ENCODE measurements around the gene TTN. TPM values are rescaled to one million over a fixed set of nuclear protein-coding genes. Genes with fewer than 3 reads are reported as not detected.

Gene TTN
- polyA plus RNA-seq, 3 donors, result under 0.01 to 0.12 (median 0.08) TPM

GRCh38 chr2:178730049-178730448, 77.2 kb downstream of the TTN start:
- DNase-seq, result no peak
- Histone ChIP-seq H3K4me3 (replicated peaks in 1 of 3; ENCODE audit: low read depth in 2 of 3, low read length in 3 of 3) (no peak overlapping the region), H4K20me1 (ENCODE audit: insufficient read depth, low read length) (no peaks in the 10 kb centered on the region), H2AFZ (ENCODE audit: insufficient read depth, low read depth, low read length, poor library complexity, severe bottlenecking) (no peak overlapping the region), H3K36me3 (replicated peaks in 1 of 2; ENCODE audit: control insufficient read depth in 1 of 2, insufficient read depth in 2 of 2, low read length in 2 of 2) (no peaks in the 10 kb centered on the region), H3K4me1 (ENCODE audit: control insufficient read depth in 1 of 2, insufficient read depth in 2 of 2, low read length in 2 of 2) (no peaks in the 10 kb centered on the region), H3K27me3 (ENCODE audit: control insufficient read depth in 2 of 2, insufficient read depth in 2 of 2, low read length in 2 of 2) (no peaks in the 10 kb centered on the region), H3K4me2 (replicated peaks; ENCODE audit: extremely low read depth, low read length, poor library complexity, severe bottlenecking) (no peak overlapping the region), H3K79me2 (ENCODE audit: insufficient read depth, low read length) (no peaks in the 10 kb centered on the region), H3K9ac (ENCODE audit: insufficient read depth, low read length, poor library complexity, severe bottlenecking) (no peak overlapping the region), H3K9me3 (replicated peaks in 1 of 2; ENCODE audit: control insufficient read depth in 1 of 2, insufficient read depth in 1 of 2, low read length in 2 of 2) (no peaks in the 10 kb centered on the region), H3K27ac (ENCODE audit: low read depth in 1 of 2, low read length in 2 of 2) (no peak overlapping the region)
- peaks cover 0 to 7% (median 2%) of the 10 kb centered on the region in 7 donors for H3K9me3 Mint-ChIP-seq
- no peak overlapping the region for H3K4me3 Mint-ChIP-seq
- H3K36me3 Mint-ChIP-seq, result no peaks in the 10 kb centered on the region
- WGBS (ENCODE audit: insufficient coverage), result 100% methylated on average over 1 of the region's 2 CpGs
- H3K4me1 Mint-ChIP-seq, result peaks cover 2% of the 10 kb centered on the region
- no peak overlapping the region for H3K27ac Mint-ChIP-seq
- TF ChIP-seq CTCF (IDR thresholded peaks at IDR 0.05), result no peak
- H3K27me3 Mint-ChIP-seq (ENCODE audit: low read depth in 3 of 3), result peaks cover 0 to 1% (median 0%) of the 10 kb centered on the region in 3 donors
- intact Hi-C loops (cut with micrococcal nuclease), result no loop called here

GRCh38 chr2:178723786-178724346, 83.4 kb downstream of the TTN start:
- Histone ChIP-seq H3K9ac (ENCODE audit: insufficient read depth, low read length, poor library complexity, severe bottlenecking) (no peak overlapping the region), H4K20me1 (ENCODE audit: insufficient read depth, low read length) (no peaks in the 10 kb centered on the region), H3K36me3 (replicated peaks in 1 of 2; ENCODE audit: control insufficient read depth in 1 of 2, insufficient read depth in 2 of 2, low read length in 2 of 2) (no peaks in the 10 kb centered on the region), H3K4me3 (replicated peaks in 1 of 3; ENCODE audit: low read depth in 2 of 3, low read length in 3 of 3) (no peak overlapping the region), H3K4me2 (replicated peaks; ENCODE audit: extremely low read depth, low read length, poor library complexity, severe bottlenecking) (no peak overlapping the region), H2AFZ (ENCODE audit: insufficient read depth, low read depth, low read length, poor library complexity, severe bottlenecking) (no peak overlapping the region), H3K27ac (ENCODE audit: low read depth in 1 of 2, low read length in 2 of 2) (no peak overlapping the region), H3K9me3 (replicated peaks in 1 of 2; ENCODE audit: control insufficient read depth in 1 of 2, insufficient read depth in 1 of 2, low read length in 2 of 2) (no peaks in the 10 kb centered on the region), H3K79me2 (ENCODE audit: insufficient read depth, low read length) (no peaks in the 10 kb centered on the region), H3K4me1 (ENCODE audit: control insufficient read depth in 1 of 2, insufficient read depth in 2 of 2, low read length in 2 of 2) (no peaks in the 10 kb centered on the region), H3K27me3 (ENCODE audit: control insufficient read depth in 2 of 2, insufficient read depth in 2 of 2, low read length in 2 of 2) (no peaks in the 10 kb centered on the region)
- no peak overlapping the region for H3K27ac Mint-ChIP-seq
- WGBS (ENCODE audit: insufficient coverage), result 100% methylated on average over 3 of the region's 5 CpGs
- intact Hi-C loops (cut with micrococcal nuclease), result no loop called here
- no peak overlapping the region for H3K4me3 Mint-ChIP-seq
- peaks cover 0 to 3% (median 0%) of the 10 kb centered on the region in 7 donors for H3K9me3 Mint-ChIP-seq
- H3K27me3 Mint-ChIP-seq (ENCODE audit: low read depth in 3 of 3), result peaks cover 0 to 3% (median 2%) of the 10 kb centered on the region in 3 donors
- TF ChIP-seq CTCF (IDR thresholded peaks at IDR 0.05), result no peak
- H3K4me1 Mint-ChIP-seq, result peaks cover 2% of the 10 kb centered on the region
- H3K36me3 Mint-ChIP-seq, result no peaks in the 10 kb centered on the region
- DNase-seq, result no peak

Data from CD14-positive monocyte (primary cell).